CD14-positive monocyte (primary cell): Measurements from ENCODE around the gene PCDH10. TPM values are rescaled to one million over a fixed set of nuclear protein-coding genes. Genes with fewer than 3 reads are reported as not detected.

Source experiments
- DNase-seq, 3 donors: peaks; one replicate each; pipeline ENCODE4 v3.0.0-alpha.2; 2011 to 2022
- H2AFZ ChIP-seq: 2 replicates; pipeline ENCODE4 v1.6.0; 2012; ENCODE audit warnings: mild to moderate bottlenecking, low read depth, low read length, inconsistent platforms; ENCODE audit not compliant: insufficient read depth, poor library complexity, severe bottlenecking
- H3K27ac ChIP-seq, 2 donors: 1 replicate in 1 of 2; 2 replicates in 1 of 2; pipeline ENCODE4 v1.5.1; 2012 to 2013; ENCODE audit warnings: low read length in 2 of 2, control low read depth in 1 of 2, inconsistent platforms in 1 of 2, low read depth in 1 of 2, mild to moderate bottlenecking in 1 of 2
- H3K27me3 ChIP-seq, 2 donors: one replicate each; pipeline versions ENCODE4 v1.6.0 to v1.6.1; 2011 to 2013; ENCODE audit warnings: low read length in 2 of 2; ENCODE audit not compliant: control insufficient read depth in 2 of 2, insufficient read depth in 2 of 2
- H3K36me3 ChIP-seq, 2 donors: replicated peaks in 1 of 2; 1 replicate in 1 of 2; 2 replicates in 1 of 2; pipeline versions ENCODE4 v1.5.1 to v1.6.1; 2012 to 2013; ENCODE audit warnings: low read length in 2 of 2, control low read depth in 1 of 2, inconsistent platforms in 1 of 2, mild to moderate bottlenecking in 1 of 2; ENCODE audit not compliant: insufficient read depth in 2 of 2, control insufficient read depth in 1 of 2
- H3K4me1 ChIP-seq, 2 donors: 1 replicate in 1 of 2; 2 replicates in 1 of 2; pipeline versions ENCODE4 v1.5.1 to v1.6.1; 2012 to 2013; ENCODE audit warnings: low read length in 2 of 2, control low read depth in 1 of 2, inconsistent platforms in 1 of 2, mild to moderate bottlenecking in 1 of 2, moderate library complexity in 1 of 2; ENCODE audit not compliant: insufficient read depth in 2 of 2, control insufficient read depth in 1 of 2
- H3K4me2 ChIP-seq: replicated peaks from 2 replicates; pipeline ENCODE3; 2012; ENCODE audit warnings: low read length, moderate library complexity, mild to moderate bottlenecking; ENCODE audit not compliant: poor library complexity, severe bottlenecking; ENCODE audit errors: extremely low read depth
- H3K4me3 ChIP-seq, 3 experiments: fragments of 200-600 bp in 1 of 3; sonication (generic) in 1 of 3; replicated peaks in 1 of 3; 1 replicate in 2 of 3; 2 replicates in 1 of 3; pipeline ENCODE4 v1.5.1; 2011 to 2013; ENCODE audit warnings: low read length in 3 of 3, mild to moderate bottlenecking in 3 of 3, control low read depth in 2 of 3, low read depth in 2 of 3, inconsistent platforms in 1 of 3, moderate library complexity in 1 of 3
- H3K79me2 ChIP-seq: 2 replicates; pipeline ENCODE4 v1.6.0; 2012; ENCODE audit warnings: mild to moderate bottlenecking, control low read depth, inconsistent platforms, low read length, moderate library complexity; ENCODE audit not compliant: insufficient read depth
- H3K9ac ChIP-seq: 2 replicates; pipeline ENCODE4 v1.6.0; 2017; ENCODE audit warnings: low read length, mild to moderate bottlenecking; ENCODE audit not compliant: insufficient read depth, poor library complexity, severe bottlenecking
- H3K9me3 ChIP-seq, 2 donors: replicated peaks in 1 of 2; 1 replicate in 1 of 2; 2 replicates in 1 of 2; pipeline versions ENCODE4 v1.5.1 to v1.6.1; 2012 to 2013; ENCODE audit warnings: low read length in 2 of 2, control low read depth in 1 of 2; ENCODE audit not compliant: control insufficient read depth in 1 of 2, insufficient read depth in 1 of 2
- H4K20me1 ChIP-seq: 2 replicates; pipeline ENCODE4 v1.6.0; 2012; ENCODE audit warnings: mild to moderate bottlenecking, low read length, control low read depth, moderate library complexity; ENCODE audit not compliant: insufficient read depth
- H3K27ac Mint-ChIP-seq, 7 donors: one replicate each; pipeline ENCODE4 v1.8.0; 2020; ENCODE audit warnings: mild to moderate bottlenecking in 7 of 7, mixed read lengths in 7 of 7, moderate library complexity in 6 of 7, inconsistent platforms in 2 of 7
- H3K27me3 Mint-ChIP-seq, 3 donors: one replicate each; pipeline ENCODE4 v1.8.0; 2021 to 2022; ENCODE audit warnings: low read depth in 3 of 3, mild to moderate bottlenecking in 3 of 3, mixed read lengths in 3 of 3, moderate library complexity in 3 of 3, inconsistent platforms in 1 of 3
- H3K36me3 Mint-ChIP-seq, 2 donors: one replicate each; pipeline ENCODE4 v1.8.0; 2020; ENCODE audit warnings: mixed read lengths in 2 of 2, inconsistent platforms in 1 of 2, mild to moderate bottlenecking in 1 of 2
- H3K4me1 Mint-ChIP-seq: one replicate; pipeline ENCODE4 v1.8.0; 2020; ENCODE audit warnings: mild to moderate bottlenecking, mixed read lengths
- H3K4me3 Mint-ChIP-seq, 2 donors: one replicate each; pipeline ENCODE4 v1.8.0; 2020; ENCODE audit warnings: mild to moderate bottlenecking in 2 of 2, mixed read lengths in 2 of 2, moderate library complexity in 1 of 2
- H3K9me3 Mint-ChIP-seq, 7 donors: one replicate each; pipeline ENCODE4 v1.8.0; 2020 to 2022; ENCODE audit warnings: mixed read lengths in 7 of 7, mild to moderate bottlenecking in 6 of 7, moderate library complexity in 6 of 7, inconsistent platforms in 2 of 7
- CTCF ChIP-seq: fragments of 200-600 bp; IDR thresholded peaks from one replicate; pipeline ENCODE4 v1.8.0; 2022; ENCODE audit warnings: antibody characterized with exemption, mild to moderate bottlenecking
- WGBS: methylation state at CpG from one replicate; pipeline ENCODE4 v1.1.5; 2013; ENCODE audit warnings: missing lambda C conversion rate; ENCODE audit not compliant: insufficient coverage; 5-methylcytosine and 5-hydroxymethylcytosine counted together
- intact Hi-C, 2 donors: fragments of 100-400 bp; cut with micrococcal nuclease; formaldehyde crosslinking; loops; one replicate each; pipeline versions ENCODE4 v1.15.0 to v1.15.1; 2023
- polyA plus RNA-seq, 3 donors: library from polyadenylated mRNA; depleted of rRNA in 1 of 3; unstranded in 2 of 3; stranded (reverse) in 1 of 3; fragments of 300-500 nt in 2 of 3; fragments of >200 nt in 1 of 3; fragmentation: Illumina TruSeq in 2 of 3; gene quantifications; 1 replicate in 2 of 3; 2 replicates in 1 of 3; pipeline ENCODE4 v1.2.3, GENCODE V29; 2012 to 2021

PCDH10 gene
- polyA plus RNA-seq, 3 donors = not detected

GRCh38 chr4:133188433-133189146 lies 39.5 kb downstream of the PCDH10 start:
- Histone ChIP-seq H3K36me3 (no peaks in the 10 kb centered on the region), H3K27me3 (no peaks in the 10 kb centered on the region), H3K79me2 (no peaks in the 10 kb centered on the region), H3K9me3 (no peaks in the 10 kb centered on the region), H3K27ac (no peak overlapping the region), H3K4me2 (no peak overlapping the region), H4K20me1 (no peaks in the 10 kb centered on the region), H3K4me3 (no peak overlapping the region), H2AFZ (no peak overlapping the region), H3K9ac (no peak overlapping the region), H3K4me1 (no peaks in the 10 kb centered on the region)
- no peak for TF ChIP-seq CTCF
- 96% methylated on average over 5 of the region's 8 CpGs for WGBS
- DNase-seq = no peak
- Mint-ChIP-seq H3K4me1 (no peaks in the 10 kb centered on the region), H3K4me3 (no peak overlapping the region), H3K27me3 (peaks cover 0 to 2% (median 0%) of the 10 kb centered on the region in 3 donors), H3K27ac (no peak overlapping the region), H3K9me3 (no peaks in the 10 kb centered on the region), H3K36me3 (no peaks in the 10 kb centered on the region)
- intact Hi-C loops = no loop called here

- Histone ChIP-seq H3K4me2 (no peak overlapping the region), H3K27me3 (no peaks in the 10 kb centered on the region), H3K9ac (no peak overlapping the region), H3K4me3 (no peak overlapping the region), H3K27ac (no peak overlapping the region), H4K20me1 (no peaks in the 10 kb centered on the region), H2AFZ (no peak overlapping the region), H3K79me2 (no peaks in the 10 kb centered on the region), H3K9me3 (no peaks in the 10 kb centered on the region), H3K4me1 (no peaks in the 10 kb centered on the region), H3K36me3 (no peaks in the 10 kb centered on the region)
- intact Hi-C loops = no loop called here
- H3K4me3 Mint-ChIP-seq = no peak overlapping the region
- no peaks in the 10 kb centered on the region for H3K4me1 Mint-ChIP-seq
- H3K9me3 Mint-ChIP-seq = no peaks in the 10 kb centered on the region
- H3K27me3 Mint-ChIP-seq = peaks cover 0 to 2% (median 0%) of the 10 kb centered on the region in 3 donors
- no peak overlapping the region for H3K27ac Mint-ChIP-seq
- no peaks in the 10 kb centered on the region for H3K36me3 Mint-ChIP-seq
- TF ChIP-seq CTCF = no peak
- DNase-seq = no peak
These were observed 40.0 kb downstream of the PCDH10 start for GRCh38 chr4:133189147-133189517.
